Hematopoietic multipotent progenitor cell treated with erythropoietin and hydrocortisone succinate and interleukin-3 and kit ligand, for 4 days (in vitro differentiated cells): ENCODE measurements around the gene DGAT2.
"Not testable (repeated sequence)": the region's sequence is repeated elsewhere in the genome, so short reads cannot be mapped to it uniquely, and the experiment has no call there.

ENCODE experiments used
- DNase-seq: peaks from one replicate; pipeline ENCODE4 v3.0.0-alpha.2; 2015

The DGAT2 gene, protein sequence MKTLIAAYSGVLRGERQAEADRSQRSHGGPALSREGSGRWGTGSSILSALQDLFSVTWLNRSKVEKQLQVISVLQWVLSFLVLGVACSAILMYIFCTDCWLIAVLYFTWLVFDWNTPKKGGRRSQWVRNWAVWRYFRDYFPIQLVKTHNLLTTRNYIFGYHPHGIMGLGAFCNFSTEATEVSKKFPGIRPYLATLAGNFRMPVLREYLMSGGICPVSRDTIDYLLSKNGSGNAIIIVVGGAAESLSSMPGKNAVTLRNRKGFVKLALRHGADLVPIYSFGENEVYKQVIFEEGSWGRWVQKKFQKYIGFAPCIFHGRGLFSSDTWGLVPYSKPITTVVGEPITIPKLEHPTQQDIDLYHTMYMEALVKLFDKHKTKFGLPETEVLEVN

DNA sequence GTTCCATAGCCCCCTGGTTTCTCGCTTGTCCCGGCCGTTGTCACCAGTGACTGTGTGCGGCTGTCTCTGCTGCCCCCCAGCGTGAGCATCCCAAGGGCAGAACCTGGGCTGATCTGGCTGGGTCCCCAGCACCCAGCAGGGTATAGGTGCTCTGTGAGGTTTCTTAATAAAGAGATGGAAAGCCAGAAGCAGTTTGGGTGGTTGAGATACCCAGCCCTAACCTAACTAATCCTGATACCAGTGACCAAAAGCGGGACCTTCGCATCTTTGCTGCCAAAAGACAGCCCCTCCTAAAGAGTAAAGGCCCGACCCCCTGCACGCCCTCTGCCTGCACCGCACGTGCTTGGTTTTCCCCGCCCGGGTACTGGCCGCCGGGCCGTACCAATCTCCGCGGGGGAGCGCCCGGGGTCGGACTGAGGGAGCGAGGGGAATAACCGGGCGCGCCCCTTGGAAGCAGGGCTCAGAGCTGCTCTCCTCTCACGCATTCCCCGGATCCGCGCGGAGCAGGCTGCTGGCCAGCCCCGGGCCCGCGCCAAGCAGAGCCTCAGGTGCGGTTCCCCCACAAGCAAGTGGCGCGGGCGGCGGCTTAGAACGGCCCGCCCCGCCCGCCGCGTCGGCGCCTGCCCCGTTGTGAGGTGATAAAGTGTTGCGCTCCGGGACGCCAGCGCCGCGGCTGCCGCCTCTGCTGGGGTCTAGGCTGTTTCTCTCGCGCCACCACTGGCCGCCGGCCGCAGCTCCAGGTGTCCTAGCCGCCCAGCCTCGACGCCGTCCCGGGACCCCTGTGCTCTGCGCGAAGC lies at the start of gene DGAT2:
DGAT2 (plus strand) TSS at position 667 of the 797 bp plus-strand sequence. CDS start 214 bp downstream, outside the sequence.
- DNase-seq = peak; percentile 89

DNA sequence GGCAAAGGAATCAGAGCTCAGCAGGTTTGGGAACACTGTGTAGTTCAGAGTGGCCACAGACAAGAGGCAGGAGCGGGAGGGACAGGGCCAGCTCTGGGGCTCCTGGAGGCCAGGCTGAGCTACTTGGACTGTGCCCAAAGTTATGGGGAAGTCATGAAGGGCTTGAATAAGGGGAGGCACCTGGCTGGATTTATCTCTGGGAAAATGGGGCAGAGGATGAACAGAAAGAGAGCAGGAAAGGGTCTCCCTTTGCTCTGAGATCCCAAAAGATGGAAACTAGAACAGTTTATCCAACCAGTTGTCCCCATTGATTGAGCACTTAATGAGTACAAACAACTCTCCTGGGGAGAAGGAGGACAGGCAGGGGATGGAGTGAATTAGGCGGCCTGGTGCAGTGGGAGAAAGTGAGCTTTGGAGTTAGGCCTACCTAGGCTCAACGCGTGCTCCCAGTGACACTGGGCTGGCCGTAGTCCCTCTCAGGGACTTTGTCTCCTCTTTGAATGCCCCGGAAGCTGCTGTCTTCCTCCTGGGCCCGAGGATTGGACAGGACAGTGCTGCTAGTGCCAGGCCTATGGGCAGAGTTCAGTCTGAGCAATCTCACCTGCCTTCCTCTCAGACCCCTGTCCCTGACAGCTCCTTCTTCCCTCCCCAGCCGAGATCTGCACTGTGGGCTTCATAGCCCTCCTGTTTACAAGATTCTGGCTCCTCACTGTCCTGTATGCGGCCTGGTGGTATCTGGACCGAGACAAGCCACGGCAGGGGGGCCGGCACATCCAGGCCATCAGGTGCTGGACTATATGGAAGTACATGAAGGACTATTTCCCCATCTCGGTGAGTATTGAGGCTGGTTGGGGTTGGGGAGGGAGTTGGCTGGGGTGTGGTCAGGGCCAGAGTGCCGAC lies 49.0 kb upstream of the DGAT2 start:
- DNase-seq = no peak

GRCh38 chr11:75720639-75721038 lies 47.9 kb upstream of the DGAT2 start:
- no peak for DNase-seq

DNA sequence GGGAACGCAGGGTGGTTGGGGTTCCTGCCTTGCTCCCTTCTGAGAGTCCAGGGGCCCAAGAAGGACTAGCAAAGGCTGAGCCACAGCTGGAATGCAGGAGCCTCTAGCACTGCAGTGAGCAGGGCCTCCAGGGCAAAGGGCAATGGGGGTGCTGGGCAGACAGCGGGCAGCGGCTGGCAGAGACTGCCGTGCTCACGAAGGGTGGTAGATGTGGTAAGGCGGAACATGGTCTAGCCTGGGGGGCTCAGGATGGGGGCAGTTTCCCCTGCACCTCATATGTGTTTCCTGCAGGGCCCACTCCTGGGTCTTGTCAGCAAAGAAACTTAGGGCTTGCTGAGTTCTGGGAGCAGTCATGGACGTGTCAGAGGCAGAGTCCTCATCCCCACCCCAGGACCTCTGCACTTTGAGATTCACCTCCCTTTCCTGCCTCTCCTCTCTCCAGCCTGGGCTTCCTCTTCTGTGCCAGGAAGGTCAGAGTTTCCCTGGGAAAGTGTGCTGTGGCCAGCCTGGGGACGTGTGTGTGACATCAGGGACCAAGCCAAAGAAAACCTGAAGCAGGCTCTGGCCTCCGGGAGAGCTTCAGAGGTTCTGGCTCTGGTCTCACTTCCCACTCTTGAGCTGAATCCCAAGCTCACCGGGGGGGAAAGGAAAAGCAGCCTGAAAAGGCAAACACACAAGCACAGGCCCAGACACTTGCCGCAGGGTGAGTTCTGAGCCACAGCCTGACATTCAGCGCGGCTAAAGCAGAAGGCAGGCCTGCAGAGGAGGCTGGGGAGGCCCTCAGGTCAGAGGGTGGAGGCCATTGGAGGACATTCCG lies 46.5 kb upstream of the DGAT2 start:
- DNase-seq = no peak

DNA sequence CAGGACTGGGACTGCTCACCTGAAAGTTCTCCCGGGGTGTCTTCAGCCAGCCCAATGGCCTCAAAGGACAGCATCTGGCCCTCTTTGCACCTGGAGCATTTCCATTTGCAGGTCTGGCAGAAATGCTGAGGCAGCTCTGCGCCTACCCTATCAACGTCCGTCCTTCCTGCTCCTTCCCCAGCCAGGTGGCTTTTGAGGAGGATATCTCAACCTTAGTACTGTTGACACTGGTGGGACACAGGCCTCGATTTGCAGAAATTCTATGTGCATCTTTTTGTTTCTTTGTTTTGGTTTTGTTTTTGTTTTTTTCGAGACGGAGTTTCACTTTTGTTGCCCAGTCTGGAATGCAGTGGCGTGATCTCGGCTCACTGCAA lies 45.9 kb upstream of the DGAT2 start:
- no peak for DNase-seq

DNA sequence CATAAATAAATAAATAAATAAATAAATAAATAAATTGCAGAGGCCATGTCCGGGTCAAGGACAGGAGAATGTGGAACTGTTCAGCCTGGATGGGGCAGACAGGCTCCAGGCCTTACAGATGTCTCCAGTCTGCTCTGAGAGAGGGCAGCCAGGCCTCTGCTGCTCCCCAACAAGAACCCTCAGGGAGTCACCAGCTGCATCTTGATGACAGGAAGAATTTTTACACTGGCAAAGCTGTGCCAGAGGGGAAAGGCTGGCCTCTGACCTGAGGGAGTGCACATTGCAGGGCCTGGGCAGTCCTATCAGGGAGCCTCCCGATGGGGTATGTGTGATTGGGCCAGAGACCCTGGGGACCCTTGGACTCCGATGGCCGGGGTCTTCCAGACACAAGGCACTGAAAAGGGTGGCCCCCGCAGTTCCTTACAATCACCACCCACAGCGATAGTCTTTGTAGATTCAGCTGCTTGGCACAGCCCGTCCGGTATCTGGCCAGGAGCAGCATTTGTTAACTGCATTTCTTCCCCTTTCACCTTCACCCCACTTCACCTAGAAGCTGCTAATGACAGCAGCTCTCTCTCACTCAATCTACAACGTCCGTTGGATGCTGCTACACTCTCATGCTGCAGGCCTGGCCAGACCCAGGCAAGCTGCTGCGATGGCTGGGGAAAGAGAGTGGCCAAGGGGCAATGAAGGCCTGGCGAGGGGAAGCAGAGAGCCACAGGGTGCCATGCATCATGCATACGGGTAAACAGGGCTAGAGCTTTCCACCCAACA lies 42.8 kb upstream of the DGAT2 start:
- no peak for DNase-seq

DNA sequence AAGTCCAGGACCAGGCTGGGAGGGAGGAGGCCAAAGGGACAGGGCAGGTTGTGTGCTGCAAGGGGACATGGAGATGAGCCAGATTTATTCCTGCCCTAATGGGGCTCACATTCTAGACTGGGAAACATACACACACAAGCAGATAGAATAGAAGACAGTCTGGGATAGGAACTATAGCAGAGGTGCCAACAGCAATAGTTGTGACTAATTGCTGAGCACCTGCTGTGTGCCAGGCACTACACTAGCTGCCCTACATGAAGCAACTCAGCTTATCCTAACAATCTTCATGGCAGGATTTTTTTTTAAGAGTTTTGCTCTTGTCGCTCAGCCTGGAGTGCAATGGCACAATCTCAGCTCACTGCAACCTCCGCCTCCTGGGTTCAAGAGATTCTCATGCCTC lies 39.6 kb upstream of the DGAT2 start:
- DNase-seq = no peak

DNA sequence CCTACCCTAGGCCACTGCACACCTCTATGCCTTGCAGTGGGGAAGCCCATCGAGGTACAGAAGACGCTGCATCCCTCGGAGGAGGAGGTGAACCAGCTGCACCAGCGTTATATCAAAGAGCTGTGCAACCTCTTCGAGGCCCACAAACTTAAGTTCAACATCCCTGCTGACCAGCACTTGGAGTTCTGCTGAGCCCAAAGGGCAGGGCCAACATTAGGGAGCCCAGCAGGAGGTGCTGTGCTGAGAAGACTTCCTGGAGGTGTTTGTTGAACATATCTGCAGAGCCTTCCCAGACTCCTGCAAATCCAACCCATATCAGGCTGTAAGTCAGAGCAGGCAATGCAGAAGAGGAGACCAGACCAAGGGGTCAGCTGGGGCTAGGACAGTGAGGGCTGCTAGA lies 37.5 kb upstream of the DGAT2 start:
- DNase-seq = no peak

DNA sequence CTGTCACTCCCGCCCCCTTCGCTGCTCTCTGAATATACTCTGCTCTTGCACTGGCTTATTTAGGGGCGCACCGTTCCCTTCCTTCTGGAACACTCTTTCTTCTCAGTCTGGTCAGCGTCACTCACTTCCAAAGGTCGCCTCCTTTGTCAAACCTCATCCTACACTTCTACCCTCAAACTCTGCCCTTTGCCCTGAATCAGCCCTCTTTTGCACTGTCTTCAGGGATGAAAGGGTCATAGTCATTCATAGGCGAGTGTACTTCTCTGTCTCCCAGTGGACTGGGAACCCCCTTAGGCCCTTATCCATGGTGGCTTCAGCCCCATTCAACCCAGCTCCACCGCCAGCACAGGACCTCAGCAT lies 35.5 kb upstream of the DGAT2 start:
- DNase-seq = no peak

DNA sequence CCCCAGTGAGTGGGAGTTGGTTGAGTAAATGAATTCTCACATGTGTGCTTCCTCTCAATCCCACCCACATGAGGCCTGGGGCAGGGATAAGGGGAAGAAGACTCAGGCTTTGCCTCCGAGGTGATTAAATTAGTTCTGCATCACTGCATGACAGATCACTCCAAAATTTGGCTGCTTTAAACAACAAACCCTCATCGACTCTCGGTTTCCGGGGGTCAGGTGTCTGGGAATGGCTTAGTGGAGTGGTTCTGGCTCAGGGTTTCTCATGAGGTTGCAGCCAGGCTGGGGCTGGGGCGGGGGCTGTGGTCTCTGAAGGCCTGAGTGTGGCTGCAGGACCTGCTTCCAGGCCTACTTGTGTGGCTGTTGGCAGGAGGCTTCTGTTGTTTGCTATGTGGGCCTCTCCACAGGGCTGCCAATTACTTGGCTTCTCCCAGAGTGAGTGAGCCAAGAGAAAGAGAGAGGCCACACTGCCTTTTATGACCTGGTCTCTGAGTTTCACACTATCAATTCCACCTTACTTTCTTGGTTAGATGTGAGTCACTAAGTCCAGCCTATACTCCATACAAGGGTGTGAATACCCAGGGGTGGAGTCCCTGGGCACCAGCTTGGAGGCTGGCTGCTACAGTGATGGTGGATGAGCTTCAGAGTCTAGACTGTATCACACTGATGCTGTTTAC lies 35.0 kb upstream of the DGAT2 start:
- no peak for DNase-seq

- DNase-seq = no peak
Measured at GRCh38 chr11:75734491-75735180, 33.9 kb upstream of the DGAT2 start.

GRCh38 chr11:75735181-75735845 lies 33.3 kb upstream of the DGAT2 start:
- DNase-seq = no peak

GRCh38 chr11:75737314-75737713 lies 31.3 kb upstream of the DGAT2 start:
- no peak for DNase-seq

DNA sequence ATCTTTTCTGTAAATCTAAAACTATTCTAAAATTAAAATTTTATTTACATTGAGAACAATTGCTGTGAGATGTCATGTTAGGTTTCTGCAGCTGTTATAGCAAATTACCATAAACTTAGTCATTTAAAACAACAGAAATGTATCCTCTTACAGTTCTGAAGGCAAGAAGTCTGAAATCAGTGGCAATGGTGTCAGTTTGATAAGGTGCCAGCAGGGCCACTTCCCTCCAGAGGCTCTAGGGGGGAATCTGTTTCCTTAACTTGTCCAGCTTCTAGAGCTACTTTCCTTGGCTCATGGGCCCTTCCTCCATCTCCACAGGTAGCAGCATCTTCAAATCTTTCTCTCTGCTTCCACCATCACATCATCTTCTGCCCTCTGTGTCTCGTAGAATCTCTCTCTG lies 27.9 kb upstream of the DGAT2 start:
- peak; percentile 7 for DNase-seq

- DNase-seq = not testable (repeated sequence)
Measured at GRCh38 chr11:75743159-75743558, 25.4 kb upstream of the DGAT2 start.

- DNase-seq = no peak
Measured at GRCh38 chr11:75743711-75744563, 24.6 kb upstream of the DGAT2 start.

DNA sequence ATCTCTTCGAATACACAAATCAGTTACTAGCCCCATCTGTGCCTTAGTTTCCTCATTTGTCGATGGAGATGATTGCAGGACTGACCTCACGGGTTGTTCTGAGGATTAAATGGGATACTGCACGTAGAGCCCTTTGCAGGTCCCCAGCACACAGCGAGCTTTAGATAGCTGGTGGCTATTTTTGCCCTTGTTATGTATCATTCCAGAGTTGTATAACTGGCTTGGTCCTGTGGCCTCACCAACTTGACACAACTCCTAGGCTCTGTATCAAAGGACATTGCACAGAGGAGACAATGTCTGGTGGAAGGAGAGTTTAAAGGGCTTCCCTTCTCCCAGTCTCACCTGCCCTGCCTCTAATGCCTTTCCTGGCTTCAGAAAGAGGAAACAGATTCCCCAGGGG lies 22.8 kb upstream of the DGAT2 start:
- no peak for DNase-seq

- DNase-seq = not testable (repeated sequence)
Measured at GRCh38 chr11:75748729-75749273, 19.8 kb upstream of the DGAT2 start.
